CD4-positive, alpha-beta T cell treated with Interferon gamma for 1 hour (primary cell): ENCODE results near the gene MTMR3.
"Not testable (repeated sequence)": the region's sequence is repeated elsewhere in the genome, so short reads cannot be mapped to it uniquely, and the experiment has no call there.

ENCODE experiments used
- DNase-seq: peaks from one replicate; pipeline ENCODE4 v3.0.0-alpha.2; 2020

MTMR3 gene

DNA sequence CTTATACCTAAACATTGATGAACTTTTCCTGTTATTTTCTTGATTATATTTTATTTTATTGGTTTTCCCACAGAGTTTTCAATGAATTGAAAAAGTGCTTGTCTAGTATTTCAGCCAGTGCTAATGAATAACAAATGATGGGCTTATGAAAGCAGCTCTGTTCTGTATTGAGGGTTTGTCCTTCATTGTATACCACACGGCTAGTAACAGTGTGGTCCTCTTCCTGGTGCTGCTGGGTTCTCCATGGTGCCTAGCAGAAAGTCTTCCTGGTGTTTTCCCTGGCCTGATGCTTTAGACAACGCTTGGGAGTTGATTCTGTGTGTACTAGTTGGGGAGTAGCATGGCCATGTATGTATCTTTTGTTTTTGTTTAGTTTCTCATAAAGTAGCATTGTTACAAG is 89.1 kb downstream of the MTMR3 start:
- no peak for DNase-seq

DNA sequence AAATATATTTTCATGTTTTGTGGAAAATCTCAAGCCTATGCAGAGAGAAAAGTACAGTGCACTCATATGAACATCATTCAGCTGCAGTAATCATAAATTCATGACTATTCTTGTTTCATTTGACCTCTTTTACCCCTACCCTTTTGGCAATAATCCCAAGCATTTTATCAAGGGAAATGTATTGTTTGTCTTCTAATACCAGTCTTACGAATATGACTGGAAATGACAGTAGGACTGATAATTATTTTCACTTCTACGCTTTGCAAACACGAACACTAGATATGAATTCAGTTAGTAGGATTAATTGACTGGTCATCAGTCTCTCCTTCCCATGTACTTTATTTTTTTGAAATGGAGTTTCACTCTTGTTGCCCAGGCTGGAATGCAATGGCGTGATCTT is 90.3 kb downstream of the MTMR3 start:
- no peak for DNase-seq

- not testable (repeated sequence) for DNase-seq
Measured at GRCh38 chr22:29973680-29974079, 90.7 kb downstream of the MTMR3 start.

GRCh38 chr22:29975494-29975893 is 92.5 kb downstream of the MTMR3 start:
- DNase-seq: no peak

- no peak for DNase-seq
Measured at GRCh38 chr22:29977107-29977506, 94.1 kb downstream of the MTMR3 start.

- no peak for DNase-seq
Measured at GRCh38 chr22:29979777-29980321, 96.9 kb downstream of the MTMR3 start.

DNA sequence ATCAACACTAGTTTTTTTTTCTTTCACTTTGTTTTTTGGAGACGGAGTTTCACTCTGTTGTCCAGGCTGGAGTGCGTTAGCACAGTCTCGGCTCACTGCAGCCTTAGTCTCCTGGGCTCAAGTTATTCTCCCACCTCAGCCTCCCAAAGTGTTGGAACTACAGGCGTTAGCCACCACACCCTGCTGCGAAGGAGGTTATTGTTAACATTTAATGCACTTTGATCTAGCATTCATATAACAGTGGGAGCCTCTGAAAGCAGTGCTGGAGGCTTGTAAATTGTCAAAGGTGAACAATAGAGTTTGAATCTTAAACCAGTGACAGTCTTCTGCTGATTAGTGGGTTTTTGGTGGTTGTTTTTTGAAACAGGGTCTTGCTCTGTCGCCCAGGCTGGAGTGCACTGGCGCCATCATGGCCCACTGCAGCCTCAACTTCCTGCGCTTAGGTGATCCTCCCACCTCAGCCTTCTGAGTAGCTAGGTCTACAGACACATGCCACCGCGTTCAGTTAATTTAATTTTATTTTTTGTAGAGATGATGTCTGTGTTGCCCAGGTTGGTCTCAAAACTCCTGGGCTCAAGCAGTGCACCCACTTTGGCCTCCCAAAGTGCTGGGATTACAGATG is 100.4 kb downstream of the MTMR3 start:
- DNase-seq: no peak

- no peak for DNase-seq
Measured at GRCh38 chr22:29985912-29986311, 102.9 kb downstream of the MTMR3 start.

DNA sequence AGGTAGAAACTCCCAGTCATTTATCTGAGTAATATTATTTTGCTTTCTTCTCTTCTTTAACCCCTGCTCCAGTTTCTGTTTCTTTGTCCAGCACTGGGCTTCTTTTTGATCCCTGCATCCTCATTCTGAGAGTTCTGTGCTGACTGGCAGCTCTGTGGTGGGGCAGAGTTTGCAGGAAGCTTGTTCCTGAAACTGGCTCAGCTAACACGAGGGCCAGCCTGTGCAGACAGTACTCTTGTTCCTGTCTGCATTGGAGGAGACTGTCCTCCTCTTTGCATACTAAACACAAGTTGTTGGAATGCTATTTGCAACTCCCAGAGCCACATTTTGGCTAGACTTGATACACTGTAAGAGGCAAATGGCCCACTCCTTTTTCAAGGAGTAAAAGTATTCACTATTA is 104.2 kb downstream of the MTMR3 start:
- DNase-seq: no peak

GRCh38 chr22:29988719-29989118 is 105.7 kb downstream of the MTMR3 start:
- DNase-seq: no peak

DNA sequence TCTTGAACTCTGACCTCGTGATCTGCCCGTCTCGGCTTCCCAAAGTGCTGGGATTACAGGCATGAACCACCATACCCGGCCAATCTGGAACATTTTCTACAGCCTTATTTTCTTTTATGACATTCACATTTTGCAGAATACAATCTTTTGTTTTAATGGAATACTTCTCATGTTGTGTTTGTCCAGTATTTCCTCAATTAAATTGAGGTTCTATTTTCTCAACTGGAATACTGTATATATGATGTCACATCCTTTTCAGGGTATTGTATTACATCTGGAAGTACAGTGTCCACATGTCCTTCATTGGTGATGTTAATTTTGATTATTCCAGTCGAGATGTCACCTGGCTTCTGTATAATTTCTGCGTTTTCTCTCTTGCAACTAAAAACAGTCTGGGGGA is 106.5 kb downstream of the MTMR3 start:
- no peak for DNase-seq

DNA sequence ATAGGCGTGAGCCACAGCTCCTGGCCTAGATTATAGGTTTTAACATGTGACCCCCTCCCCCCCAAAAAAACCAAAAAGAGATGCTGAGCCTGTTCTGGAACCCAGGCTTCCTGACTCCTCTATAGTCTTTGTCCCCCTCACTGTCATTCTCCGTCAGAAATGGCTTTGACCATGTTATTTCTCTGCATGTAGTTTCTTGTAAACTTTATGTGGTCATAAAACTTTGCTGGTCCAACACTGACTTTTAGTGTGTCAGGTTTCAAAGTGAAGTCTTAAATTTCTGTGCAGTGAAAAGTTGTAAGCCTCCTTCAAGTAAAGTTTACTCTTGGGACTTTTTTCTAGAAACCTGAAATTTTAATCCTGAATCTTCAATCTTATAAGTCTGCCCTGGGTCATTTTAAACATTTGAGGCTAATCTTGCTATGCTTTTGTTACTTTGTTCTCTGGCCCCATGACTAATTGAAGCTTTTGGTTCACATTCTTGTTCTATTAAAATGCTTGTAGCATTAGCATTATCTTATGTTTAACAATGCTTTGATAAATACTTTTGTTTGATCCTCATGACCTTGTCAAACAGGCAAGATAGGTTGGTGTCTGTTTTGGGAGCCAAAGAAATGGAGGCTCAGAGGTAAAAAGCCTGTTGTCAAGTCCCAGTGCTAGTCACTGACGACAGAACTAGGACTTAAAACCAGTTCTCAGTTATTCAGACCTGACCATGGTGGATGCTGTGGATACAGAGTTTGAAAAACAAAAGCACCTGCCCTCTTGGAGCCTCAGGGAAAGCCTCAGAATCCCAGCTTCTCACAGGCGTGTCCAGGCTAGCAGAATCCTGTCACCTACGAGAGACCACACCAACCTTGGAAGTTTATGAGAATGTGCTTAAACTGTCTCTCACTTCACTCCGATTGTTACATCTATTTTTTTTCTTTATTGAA is 109.6 kb downstream of the MTMR3 start:
- DNase-seq: no peak

- DNase-seq: no peak
Measured at GRCh38 chr22:29994027-29994715, 111.2 kb downstream of the MTMR3 start.

DNA sequence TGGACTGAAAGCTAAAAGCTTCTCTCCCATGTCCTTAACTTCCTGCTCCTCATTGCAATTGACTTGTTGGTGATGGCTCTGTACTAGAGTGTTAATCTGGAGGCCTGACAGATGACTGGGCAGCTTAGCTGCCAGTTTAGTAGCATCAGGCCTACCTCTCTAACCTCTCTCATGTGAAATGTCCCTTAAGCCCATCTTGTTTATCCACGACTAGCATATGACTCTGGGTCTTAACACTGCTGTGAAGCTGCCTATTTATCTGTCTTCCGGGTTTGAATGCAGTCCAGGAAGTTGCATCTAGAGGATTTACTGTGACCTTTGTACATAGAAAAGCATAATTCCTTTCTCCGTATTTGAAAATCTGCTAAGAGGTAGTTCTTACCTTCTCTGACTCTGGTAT is 112.0 kb downstream of the MTMR3 start:
- DNase-seq: no peak

DNA sequence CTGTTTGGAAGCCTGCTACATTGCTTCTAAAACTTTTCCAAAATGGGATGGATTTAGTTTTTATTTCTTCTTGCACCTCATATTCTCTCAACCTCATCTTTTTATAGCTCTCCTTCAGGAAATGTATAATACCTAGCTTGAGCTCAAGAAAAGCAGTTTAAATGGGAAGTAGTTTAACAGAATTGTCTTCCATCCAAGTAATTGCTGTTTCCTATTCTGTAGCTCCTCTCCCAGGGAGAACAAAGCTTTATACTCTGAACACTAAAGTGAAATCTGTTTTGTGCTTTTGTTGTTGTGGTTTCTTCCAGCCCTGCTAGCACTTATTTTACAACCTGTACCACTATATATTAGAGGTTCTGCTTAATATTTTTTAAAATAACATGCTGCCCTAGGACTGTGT is 114.1 kb downstream of the MTMR3 start:
- DNase-seq: no peak

DNA sequence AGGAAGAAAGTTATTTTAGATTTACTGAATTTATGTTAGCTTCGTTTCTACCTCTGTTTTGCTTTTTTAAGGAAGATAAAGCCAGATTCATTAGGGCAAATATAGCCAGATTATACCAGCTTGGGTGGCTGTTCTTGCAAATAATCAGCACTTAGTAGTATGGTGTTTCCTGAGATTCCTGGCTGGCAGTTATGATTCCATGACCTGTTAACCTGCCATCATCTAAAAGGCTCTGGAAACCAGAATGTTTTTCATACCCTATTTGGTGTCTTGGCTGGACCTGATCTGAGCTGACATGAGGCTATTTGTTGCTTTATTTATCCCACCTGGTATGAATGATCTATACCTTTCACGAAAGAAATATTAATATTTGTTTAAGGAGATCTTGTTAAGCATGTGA is 114.5 kb downstream of the MTMR3 start:
- no peak for DNase-seq

GRCh38 chr22:29998627-29999384 is 115.8 kb downstream of the MTMR3 start:
- no peak for DNase-seq

DNA sequence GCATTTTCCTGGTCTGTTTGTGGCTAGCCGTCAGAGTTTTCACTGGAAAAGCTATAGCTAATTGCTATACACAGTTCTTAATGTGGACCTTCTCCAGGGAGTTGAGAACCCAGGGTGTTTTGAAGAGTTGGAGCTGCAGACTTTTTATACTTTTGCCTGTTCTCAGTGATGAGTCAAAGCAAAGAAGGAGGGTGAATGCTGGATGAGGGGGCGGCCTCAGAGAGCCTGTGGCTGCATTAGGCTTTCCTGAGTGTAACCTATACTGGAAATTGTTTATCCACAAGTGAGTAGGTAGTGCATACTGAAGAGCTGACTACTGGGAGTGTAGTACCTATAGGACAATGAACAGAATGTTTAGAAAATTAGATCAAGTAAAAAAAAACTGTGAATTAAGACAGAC is 117.6 kb downstream of the MTMR3 start:
- no peak for DNase-seq

GRCh38 chr22:30001459-30001858 is 118.5 kb downstream of the MTMR3 start:
- DNase-seq: no peak

GRCh38 chr22:30002861-30003486 is 120.0 kb downstream of the MTMR3 start:
- DNase-seq: no peak

- no peak for DNase-seq
Measured at GRCh38 chr22:30004101-30004500, 121.1 kb downstream of the MTMR3 start.

DNA sequence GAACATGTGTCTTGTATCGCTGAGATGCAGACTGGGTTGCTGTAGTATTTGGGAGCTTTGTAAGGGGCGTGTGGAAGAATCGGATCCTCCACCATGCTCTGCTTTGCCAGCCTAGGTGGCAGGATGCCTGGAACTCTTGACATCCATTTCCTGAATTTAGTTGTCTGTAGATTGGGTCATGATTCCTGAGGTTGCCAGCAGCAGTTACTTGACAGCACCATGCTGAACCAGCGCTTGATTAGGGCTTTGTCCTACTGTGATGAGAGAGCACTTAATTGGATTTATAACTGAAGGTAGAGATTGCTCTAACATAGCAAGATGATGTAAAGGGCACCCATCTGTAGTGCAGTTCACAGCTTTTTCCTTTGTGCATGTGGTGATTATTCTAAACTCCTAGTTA is 121.7 kb downstream of the MTMR3 start:
- no peak for DNase-seq
